Neuronal stem cell (in vitro differentiated cells): Measurements from ENCODE around the gene KRT39.
A peak's percentile ranks its signal among the peaks of the same experiment; 100 is the strongest.

ENCODE experiments used
- DNase-seq: peaks from one replicate; pipeline ENCODE4 v3.0.0-alpha.2; 2013; ENCODE audit warnings: low spot score
- H2AFZ ChIP-seq: one replicate; pipeline ENCODE4 v1.6.1; 2013; ENCODE audit warnings: mild to moderate bottlenecking, low read length, inconsistent platforms
- H2AK5ac ChIP-seq: 2 replicates; pipeline ENCODE4 v1.6.1; 2013; ENCODE audit warnings: low read depth, mild to moderate bottlenecking, inconsistent platforms, low read length, moderate library complexity, mixed read lengths
- H2BK120ac ChIP-seq: 2 replicates; pipeline ENCODE4 v1.6.1; 2013; ENCODE audit warnings: low read depth, mild to moderate bottlenecking, inconsistent platforms, low read length, moderate library complexity, mixed read lengths
- H2BK12ac ChIP-seq: one replicate; pipeline ENCODE4 v1.6.1; 2013; ENCODE audit warnings: low read length, inconsistent platforms
- H2BK15ac ChIP-seq: 2 replicates; pipeline ENCODE4 v1.6.1; 2013; ENCODE audit warnings: mild to moderate bottlenecking, low read length, inconsistent platforms, mixed read lengths
- H2BK5ac ChIP-seq: one replicate; pipeline ENCODE4 v1.6.1; 2013; ENCODE audit warnings: inconsistent platforms, mild to moderate bottlenecking, low read length, moderate library complexity
- H3K14ac ChIP-seq: one replicate; pipeline ENCODE4 v1.6.1; 2013; ENCODE audit warnings: low read length, inconsistent platforms
- H3K18ac ChIP-seq: 2 replicates; pipeline ENCODE4 v1.6.1; 2013; ENCODE audit warnings: low read length, inconsistent platforms
- H3K23ac ChIP-seq: 2 replicates; pipeline ENCODE4 v1.6.1; 2013; ENCODE audit warnings: low read depth, mild to moderate bottlenecking, mixed read lengths, low read length, inconsistent platforms; ENCODE audit not compliant: poor library complexity
- H3K27ac ChIP-seq: replicated peaks from 3 replicates; pipeline ENCODE4 v1.5.1; 2013; ENCODE audit warnings: low read length, inconsistent platforms
- H3K27me3 ChIP-seq, 3 experiments: 2 replicates each; pipeline ENCODE4 v1.6.1; 2013; ENCODE audit warnings: low read length in 3 of 3, mild to moderate bottlenecking in 2 of 3, inconsistent platforms in 1 of 3, low read depth in 1 of 3, mixed read lengths in 1 of 3, moderate library complexity in 1 of 3; ENCODE audit not compliant: control insufficient read depth in 3 of 3, insufficient read depth in 3 of 3
- H3K36me3 ChIP-seq, 2 donors: replicated peaks in 1 of 2; 2 replicates each; pipeline ENCODE4 v1.6.1; 2013; ENCODE audit warnings: low read length in 2 of 2; ENCODE audit not compliant: control insufficient read depth in 2 of 2, insufficient read depth in 2 of 2
- H3K4ac ChIP-seq: 2 replicates; pipeline ENCODE4 v1.6.1; 2013; ENCODE audit warnings: inconsistent platforms, mild to moderate bottlenecking, low read length, moderate library complexity
- H3K4me1 ChIP-seq, 2 donors: 1 replicate in 1 of 2; 2 replicates in 1 of 2; pipeline ENCODE4 v1.6.1; 2013; ENCODE audit warnings: low read length in 2 of 2, low read depth in 1 of 2; ENCODE audit not compliant: control insufficient read depth in 2 of 2, insufficient read depth in 1 of 2
- H3K4me2 ChIP-seq: one replicate; pipeline ENCODE4 v1.6.1; 2013; ENCODE audit warnings: mild to moderate bottlenecking, low read length, inconsistent platforms; ENCODE audit not compliant: insufficient read depth, poor library complexity, severe bottlenecking
- H3K4me3 ChIP-seq, 2 donors: 2 replicates each; pipeline ENCODE4 v1.5.1; 2013; ENCODE audit warnings: low read length in 2 of 2, mild to moderate bottlenecking in 2 of 2, inconsistent platforms in 1 of 2, moderate library complexity in 1 of 2
- H3K79me1 ChIP-seq: one replicate; pipeline ENCODE4 v1.6.1; 2013; ENCODE audit warnings: low read depth, mild to moderate bottlenecking, inconsistent platforms, low read length, moderate library complexity
- H3K9ac ChIP-seq: one replicate; pipeline ENCODE4 v1.6.1; 2013; ENCODE audit warnings: mild to moderate bottlenecking, low read depth, low read length, inconsistent platforms; ENCODE audit not compliant: poor library complexity
- H3K9me3 ChIP-seq, 2 donors: replicated peaks in 1 of 2; 2 replicates each; pipeline versions ENCODE3 to v1.6.1; 2013; ENCODE audit warnings: low read length in 2 of 2, mild to moderate bottlenecking in 2 of 2, inconsistent platforms in 1 of 2, low read depth in 1 of 2, mixed read lengths in 1 of 2, moderate library complexity in 1 of 2; ENCODE audit not compliant: control insufficient read depth in 2 of 2, insufficient read depth in 1 of 2
- H4K8ac ChIP-seq: one replicate; pipeline ENCODE4 v1.6.1; 2013; ENCODE audit warnings: low read depth, mild to moderate bottlenecking, inconsistent platforms, low read length, moderate library complexity
- H4K91ac ChIP-seq: one replicate; pipeline ENCODE4 v1.6.1; 2013; ENCODE audit warnings: low read length, low read depth, mild to moderate bottlenecking, inconsistent platforms; ENCODE audit not compliant: poor library complexity
- WGBS, 2 donors: extraction: QIAGEN DNeasy Blood & Tissue Kit; methylation state at CpG; one replicate each; pipeline ENCODE4 v1.1.7; 2013; ENCODE audit warnings: missing lambda C conversion rate in 2 of 2, mixed read lengths in 1 of 2; ENCODE audit not compliant: insufficient read length in 2 of 2, insufficient replicate concordance in 1 of 2; ENCODE audit errors: extremely low coverage in 2 of 2; 5-methylcytosine and 5-hydroxymethylcytosine counted together

KRT39 gene

DNA sequence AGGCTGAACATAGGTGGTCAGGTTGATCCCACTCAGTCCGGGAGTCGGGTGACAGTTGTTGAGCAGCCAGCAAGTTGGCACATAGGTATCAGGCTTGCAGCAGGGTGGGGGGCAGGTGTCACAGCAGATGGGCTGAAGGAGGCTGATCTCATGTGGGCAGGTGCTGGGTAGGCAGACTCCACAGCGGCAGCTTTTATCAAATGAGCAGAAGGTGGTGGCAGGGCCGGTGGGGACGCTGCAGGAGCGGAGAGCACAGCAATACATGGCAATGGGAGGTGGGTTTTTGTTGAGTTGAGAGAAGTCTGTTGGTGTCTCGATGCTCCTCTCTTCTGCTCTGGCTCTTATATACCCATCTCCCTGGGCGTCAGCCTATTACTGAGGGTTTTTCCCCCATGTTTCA is 42.1 kb upstream of the KRT39 start, which contains the start of gene KRTAP3-1:
Gene KRTAP3-1 (minus strand): TSS at position 318 of the 400 bp plus-strand sequence. CDS start 54 bp downstream, at position 264.
- H3K4me2 ChIP-seq = no peak within 1 kb of the TSS
- no peak within 1 kb of the TSS for H2AFZ ChIP-seq
- H3K79me1 ChIP-seq = no peaks in the 10 kb centered on the region
- no peak within 1 kb of the TSS for H2BK5ac ChIP-seq
- peaks cover 0 to 5% of the 10 kb centered on the region in 2 donors for H3K4me1 ChIP-seq
- no peak for DNase-seq
- H2BK15ac ChIP-seq = no peak within 1 kb of the TSS
- peak within 1 kb of the TSS in 1 of 2 donors; percentile 68 for H3K4me3 ChIP-seq
- H4K8ac ChIP-seq = no peak within 1 kb of the TSS
- H3K27ac ChIP-seq = no peak within 1 kb of the TSS
- no peak within 1 kb of the TSS for H3K9ac ChIP-seq
- H2BK120ac ChIP-seq = no peak within 1 kb of the TSS
- H3K14ac ChIP-seq = no peak within 1 kb of the TSS
- H3K23ac ChIP-seq = peak within 1 kb of the TSS; percentile 52
- peak within 1 kb of the TSS; percentile 94 for H2BK12ac ChIP-seq
- no peak within 1 kb of the TSS for H3K4ac ChIP-seq
- H3K9me3 ChIP-seq = peaks cover 0 to 3% of the 10 kb centered on the region in 2 donors
- no peaks in the 10 kb centered on the region for H3K27me3 ChIP-seq
- no peak within 1 kb of the TSS for H4K91ac ChIP-seq
- H2AK5ac ChIP-seq = no peak within 1 kb of the TSS
- WGBS, 2 donors = no CpG with 5 or more reads among the region's 8 CpGs
- no peaks in the 10 kb centered on the region for H3K36me3 ChIP-seq
- H3K18ac ChIP-seq = peak within 1 kb of the TSS; percentile 87

DNA sequence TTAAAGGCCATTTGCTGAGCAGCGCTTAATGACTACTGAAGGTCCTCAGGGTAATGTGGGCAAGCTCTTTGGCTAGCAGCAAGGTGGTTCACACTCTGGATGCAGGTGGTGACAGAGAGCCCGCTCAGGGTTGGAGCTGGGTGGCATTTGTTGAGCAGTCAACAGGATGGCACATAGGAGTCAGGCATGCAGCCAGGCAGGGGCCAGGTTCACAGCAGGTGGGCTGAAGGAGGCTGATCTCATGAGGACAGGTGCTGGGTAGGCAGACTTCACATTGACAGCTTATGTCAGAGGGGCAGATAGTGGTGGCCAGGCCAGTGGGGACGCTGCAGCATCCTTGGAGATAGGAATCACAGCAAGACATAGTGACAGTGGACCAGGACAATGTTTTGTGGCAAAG is 37.6 kb upstream of the KRT39 start:
- no peak overlapping the region for H3K4me2 ChIP-seq
- H3K9me3 ChIP-seq = peaks cover 0 to 3% of the 10 kb centered on the region in 2 donors
- H3K4me3 ChIP-seq = no peak overlapping the region
- H3K23ac ChIP-seq = no peak overlapping the region
- H4K8ac ChIP-seq = no peak overlapping the region
- peaks cover 0 to 6% of the 10 kb centered on the region in 2 donors for H3K4me1 ChIP-seq
- peak overlapping the region; percentile 10 for H2AK5ac ChIP-seq
- H3K36me3 ChIP-seq = no peaks in the 10 kb centered on the region
- no peak overlapping the region for H4K91ac ChIP-seq
- H2BK120ac ChIP-seq = no peak overlapping the region
- peak overlapping the region; percentile 4 for H3K18ac ChIP-seq
- no peak for DNase-seq
- WGBS, 2 donors = no CpG with 5 or more reads among the region's 3 CpGs
- no peak overlapping the region for H3K14ac ChIP-seq
- H3K79me1 ChIP-seq = no peaks in the 10 kb centered on the region
- no peak overlapping the region for H3K9ac ChIP-seq
- H2AFZ ChIP-seq = no peak overlapping the region
- H2BK15ac ChIP-seq = peak overlapping the region; percentile 5
- peak overlapping the region; percentile 79 for H2BK12ac ChIP-seq
- no peak overlapping the region for H3K4ac ChIP-seq
- no peaks in the 10 kb centered on the region for H3K27me3 ChIP-seq
- H3K27ac ChIP-seq = no peak overlapping the region
- H2BK5ac ChIP-seq = no peak overlapping the region

- Histone ChIP-seq H3K9ac (no peak overlapping the region), H2BK120ac (no peak overlapping the region)
These were observed 37.2 kb upstream of the KRT39 start for GRCh38 chr17:41003926-41004325.

DNA sequence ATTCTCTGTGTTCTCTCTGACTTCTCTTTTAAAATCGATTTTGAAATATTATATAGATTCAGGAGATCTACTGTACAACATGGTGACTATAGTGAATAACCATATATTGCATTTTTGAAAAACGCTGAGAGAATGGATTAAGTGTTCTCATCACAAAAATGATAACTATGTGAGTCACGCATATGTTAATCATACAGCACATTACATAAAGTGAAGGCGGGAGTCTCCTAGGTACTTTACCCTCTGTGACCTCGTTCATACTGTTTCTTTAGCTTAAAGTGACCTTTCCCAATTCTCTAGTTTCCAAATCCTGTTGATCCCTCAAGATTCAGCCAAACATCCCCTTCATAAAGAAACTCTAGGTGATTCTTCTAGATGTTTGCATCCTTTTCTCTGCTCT is 36.1 kb upstream of the KRT39 start:
- Histone ChIP-seq H4K91ac (no peak overlapping the region), H2BK15ac (no peak overlapping the region), H3K9ac (no peak overlapping the region), H3K14ac (no peak overlapping the region), H2BK12ac (no peak overlapping the region), H3K4me3 (no peak overlapping the region), H2BK120ac (no peak overlapping the region), H4K8ac (no peak overlapping the region), H2BK5ac (no peak overlapping the region), H2AFZ (no peak overlapping the region), H3K4ac (no peak overlapping the region), H3K4me1 (peaks cover 0 to 1% of the 10 kb centered on the region in 2 donors), H3K27me3 (no peaks in the 10 kb centered on the region), H2AK5ac (no peak overlapping the region), H3K18ac (no peak overlapping the region), H3K4me2 (no peak overlapping the region), H3K79me1 (no peaks in the 10 kb centered on the region), H3K23ac (no peak overlapping the region), H3K9me3 (peaks cover 0 to 3% of the 10 kb centered on the region in 2 donors), H3K27ac (no peak overlapping the region), H3K36me3 (no peaks in the 10 kb centered on the region)
- no CpG with 5 or more reads among the region's 5 CpGs for WGBS, 2 donors
- DNase-seq = no peak

More at GRCh38 chr17:41003926-41004325, 37.2 kb upstream of the KRT39 start:
- H2BK5ac ChIP-seq = no peak overlapping the region
- 100% methylated on average over 1 of the region's 4 CpGs; no CpG with 5 or more reads in 1 of the 2 donors for WGBS, 2 donors
- H2BK12ac ChIP-seq = no peak overlapping the region
- H3K23ac ChIP-seq = no peak overlapping the region
- no peak for DNase-seq
- H2AFZ ChIP-seq = no peak overlapping the region
- no peak overlapping the region for H2BK15ac ChIP-seq
- H3K27ac ChIP-seq = no peak overlapping the region
- H3K4me1 ChIP-seq = peaks cover 0 to 5% of the 10 kb centered on the region in 2 donors
- H4K8ac ChIP-seq = no peak overlapping the region
- H3K4me3 ChIP-seq = no peak overlapping the region
- H3K36me3 ChIP-seq = no peaks in the 10 kb centered on the region
- H3K14ac ChIP-seq = no peak overlapping the region
- H3K4me2 ChIP-seq = no peak overlapping the region
- H3K4ac ChIP-seq = no peak overlapping the region
- no peaks in the 10 kb centered on the region for H3K79me1 ChIP-seq
- H3K9me3 ChIP-seq = peaks cover 0 to 3% of the 10 kb centered on the region in 2 donors
- H3K27me3 ChIP-seq = no peaks in the 10 kb centered on the region
- H2AK5ac ChIP-seq = no peak overlapping the region
- H4K91ac ChIP-seq = no peak overlapping the region
- no peak overlapping the region for H3K18ac ChIP-seq
